RWPE1 (cell line): ENCODE data around the gene GRAMD2A.

Source experiments
- CTCF ChIA-PET: fragments of 350-600 bp; sonication (Branson Sonifier 250); formaldehyde crosslinking; extraction: SDS; loops from one replicate; lab custom pipeline; 2021; lab: Yijun Ruan, JAX
- POLR2A ChIA-PET: fragments of 400-600 bp; formaldehyde crosslinking; extraction: SDS; loops from one replicate; lab custom pipeline; 2020; ENCODE audit warnings: antibody characterized with exemption; ENCODE audit not compliant: low non-redundant PET; lab: Yijun Ruan, JAX
- DNase-seq: peaks from one replicate; pipeline ENCODE4 v3.0.0; 2012; ENCODE audit warnings: low spot score
- H3K27ac ChIP-seq: fragments of 450-650 bp; 2 replicates; pipeline ENCODE4 v1.5.1; 2017
- CTCF ChIP-seq: fragments of 450-650 bp; conservative IDR thresholded peaks from 2 replicates; pipeline ENCODE4 v1.5.1; 2017; ENCODE audit warnings: low read depth, mild to moderate bottlenecking

The GRAMD2A gene

GRCh38 chr15:72169921-72170611, 27.5 kb downstream of the GRAMD2A start:
- ChIA-PET POLR2A (no interaction called here), CTCF (interaction anchor here (0.6 kb wide), 1 partner anchor 127 kb away, joined by 5 read pairs; no protein-coding TSS in a partner anchor)
- TF ChIP-seq CTCF = no peak
- no peak for DNase-seq
- H3K27ac ChIP-seq = no peak overlapping the region

- ChIA-PET CTCF (interaction anchor here (0.7 kb wide), 1 partner anchor 11 kb away, joined by 7 read pairs; no protein-coding TSS in a partner anchor), POLR2A (no interaction called here)
- TF ChIP-seq CTCF = no peak
- H3K27ac ChIP-seq = no peak overlapping the region
- DNase-seq = no peak
Measured at GRCh38 chr15:72169236-72169920, 28.2 kb downstream of the GRAMD2A start.

- TF ChIP-seq CTCF = no peak
- ChIA-PET CTCF (interaction anchor here (0.7 to 2.0 kb wide), 2 partner anchors 11 to 12 kb away, joined by 5 to 7 read pairs; no protein-coding TSS in a partner anchor), POLR2A (no interaction called here)
- H3K27ac ChIP-seq = peak overlapping the region; percentile 48
- DNase-seq = no peak
Measured at GRCh38 chr15:72168808-72169190, 28.8 kb downstream of the GRAMD2A start.

- peak; percentile 67 for DNase-seq
- CTCF ChIA-PET = interaction anchor here (0.5 to 2.0 kb wide), 3 partner anchors 11 to 12 kb away, joined by 3 to 7 read pairs (median 5); no protein-coding TSS in a partner anchor
- POLR2A ChIA-PET = no interaction called here
- no peak for TF ChIP-seq CTCF
- peak overlapping the region; percentile 48 for H3K27ac ChIP-seq
Measured at GRCh38 chr15:72168131-72168807, 29.3 kb downstream of the GRAMD2A start.

GRCh38 chr15:72167445-72167844, 30.1 kb downstream of the GRAMD2A start:
- ChIA-PET POLR2A (no interaction called here), CTCF (interaction anchor here (0.5 to 2.0 kb wide), 3 partner anchors 11 to 1064 kb away, joined by 4 to 5 read pairs (median 4); no protein-coding TSS in a partner anchor)
- peak overlapping the region; percentile 48 for H3K27ac ChIP-seq
- no peak for DNase-seq
- no peak for TF ChIP-seq CTCF
